ENCODE measurements around the gene EPHX1. TPM values are rescaled to one million over a fixed set of nuclear protein-coding genes. Genes with fewer than 3 reads are reported as not detected.
"Not testable (repeated sequence)": the region's sequence is repeated elsewhere in the genome, so short reads cannot be mapped to it uniquely, and the experiment has no call there.

Gene EPHX1
- total RNA-seq, 2 donors from 2014 or later, result 1.6 to 2.4 TPM

- H3K9me3 Mint-ChIP-seq, result no peaks in the 10 kb centered on the region
- H3K4me1 Mint-ChIP-seq (ENCODE audit: low read depth in 2 of 2), result no peaks in the 10 kb centered on the region
- ATAC-seq (no peak), DNase-seq (ENCODE audit: low spot score) (no peak)
- no peak overlapping the region for H3K27ac Mint-ChIP-seq
- no peaks in the 10 kb centered on the region for H3K27me3 Mint-ChIP-seq
- no peaks in the 10 kb centered on the region for H3K36me3 Mint-ChIP-seq
- H3K4me3 Mint-ChIP-seq, result no peak overlapping the region
These were observed 24.7 kb downstream of the EPHX1 start for GRCh38 chr1:225834417-225835329.

- no peaks in the 10 kb centered on the region for H3K9me3 Mint-ChIP-seq
- H3K4me3 Mint-ChIP-seq, result no peak overlapping the region
- ATAC-seq (no peak), DNase-seq (ENCODE audit: low spot score) (no peak)
- H3K27ac Mint-ChIP-seq, result no peak overlapping the region
- no peaks in the 10 kb centered on the region for H3K27me3 Mint-ChIP-seq
- no peaks in the 10 kb centered on the region for H3K4me1 Mint-ChIP-seq (ENCODE audit: low read depth in 2 of 2)
- H3K36me3 Mint-ChIP-seq, result no peaks in the 10 kb centered on the region
These were observed 25.9 kb downstream of the EPHX1 start for GRCh38 chr1:225835856-225836255.

- not testable (repeated sequence) for H3K27me3 Mint-ChIP-seq; H3K27ac Mint-ChIP-seq; H3K4me3 Mint-ChIP-seq; H3K9me3 Mint-ChIP-seq; DNase-seq (ENCODE audit: low spot score); ATAC-seq; H3K36me3 Mint-ChIP-seq; H3K4me1 Mint-ChIP-seq (ENCODE audit: low read depth in 2 of 2)
These were observed 26.4 kb downstream of the EPHX1 start for GRCh38 chr1:225836296-225836695.

- DNase-seq (ENCODE audit: low spot score) (no peak), ATAC-seq (peak in 1 of 2 donors; percentile 24)
- no peak overlapping the region for H3K4me3 Mint-ChIP-seq
- no peaks in the 10 kb centered on the region for H3K9me3 Mint-ChIP-seq
- H3K27me3 Mint-ChIP-seq, result no peaks in the 10 kb centered on the region
- H3K27ac Mint-ChIP-seq, result no peak overlapping the region
- no peaks in the 10 kb centered on the region for H3K4me1 Mint-ChIP-seq (ENCODE audit: low read depth in 2 of 2)
- no peaks in the 10 kb centered on the region for H3K36me3 Mint-ChIP-seq
These were observed 28.9 kb downstream of the EPHX1 start for GRCh38 chr1:225838793-225839192.

GRCh38 chr1:225840223-225840610, 30.3 kb downstream of the EPHX1 start:
- Mint-ChIP-seq H3K36me3 (no peaks in the 10 kb centered on the region), H3K4me1 (ENCODE audit: low read depth in 2 of 2) (no peaks in the 10 kb centered on the region), H3K4me3 (no peak overlapping the region), H3K27ac (no peak overlapping the region), H3K9me3 (no peaks in the 10 kb centered on the region), H3K27me3 (no peaks in the 10 kb centered on the region)
- DNase-seq (ENCODE audit: low spot score) (no peak), ATAC-seq (no peak)

- ATAC-seq (no peak), DNase-seq (ENCODE audit: low spot score) (no peak)
- no peak overlapping the region for H3K27ac Mint-ChIP-seq
- H3K36me3 Mint-ChIP-seq, result no peaks in the 10 kb centered on the region
- H3K9me3 Mint-ChIP-seq, result no peaks in the 10 kb centered on the region
- no peaks in the 10 kb centered on the region for H3K4me1 Mint-ChIP-seq (ENCODE audit: low read depth in 2 of 2)
- H3K4me3 Mint-ChIP-seq, result no peak overlapping the region
- H3K27me3 Mint-ChIP-seq, result no peaks in the 10 kb centered on the region
These were observed 30.8 kb downstream of the EPHX1 start for GRCh38 chr1:225840713-225841112.

GRCh38 chr1:225842074-225842473, 32.1 kb downstream of the EPHX1 start:
- H3K36me3 Mint-ChIP-seq, result no peaks in the 10 kb centered on the region
- H3K27me3 Mint-ChIP-seq, result no peaks in the 10 kb centered on the region
- no peak overlapping the region for H3K27ac Mint-ChIP-seq
- H3K4me1 Mint-ChIP-seq (ENCODE audit: low read depth in 2 of 2), result peaks cover 0 to 2% of the 10 kb centered on the region in 2 donors
- ATAC-seq, result no peak
- DNase-seq (ENCODE audit: low spot score), result no peak
- H3K4me3 Mint-ChIP-seq, result no peak overlapping the region
- no peaks in the 10 kb centered on the region for H3K9me3 Mint-ChIP-seq

- H3K27ac Mint-ChIP-seq, result no peak overlapping the region
- DNase-seq (ENCODE audit: low spot score) (no peak), ATAC-seq (no peak)
- H3K4me1 Mint-ChIP-seq (ENCODE audit: low read depth in 2 of 2), result peaks cover 1 to 4% of the 10 kb centered on the region in 2 donors
- no peaks in the 10 kb centered on the region for H3K27me3 Mint-ChIP-seq
- no peaks in the 10 kb centered on the region for H3K36me3 Mint-ChIP-seq
- no peaks in the 10 kb centered on the region for H3K9me3 Mint-ChIP-seq
- no peak overlapping the region for H3K4me3 Mint-ChIP-seq
These were observed 33.0 kb downstream of the EPHX1 start for GRCh38 chr1:225842788-225843425.

- Mint-ChIP-seq H3K27me3 (no peaks in the 10 kb centered on the region), H3K9me3 (no peaks in the 10 kb centered on the region), H3K27ac (no peak overlapping the region), H3K4me1 (ENCODE audit: low read depth in 2 of 2) (peaks cover 6 to 9% of the 10 kb centered on the region in 2 donors), H3K4me3 (no peak overlapping the region), H3K36me3 (no peaks in the 10 kb centered on the region)
- no peak for DNase-seq (ENCODE audit: low spot score)
- ATAC-seq, result no peak
These were observed 33.5 kb downstream of the EPHX1 start for GRCh38 chr1:225843426-225843795.

- Mint-ChIP-seq H3K4me1 (ENCODE audit: low read depth in 2 of 2) (peaks cover 14 to 18% of the 10 kb centered on the region in 2 donors), H3K27me3 (no peaks in the 10 kb centered on the region), H3K9me3 (no peaks in the 10 kb centered on the region), H3K4me3 (no peak overlapping the region), H3K36me3 (no peaks in the 10 kb centered on the region), H3K27ac (no peak overlapping the region)
- no peak for ATAC-seq
- no peak for DNase-seq (ENCODE audit: low spot score)
These were observed 34.5 kb downstream of the EPHX1 start for GRCh38 chr1:225844236-225845061.

- H3K27ac Mint-ChIP-seq, result no peak overlapping the region
- H3K27me3 Mint-ChIP-seq, result no peaks in the 10 kb centered on the region
- H3K4me1 Mint-ChIP-seq (ENCODE audit: low read depth in 2 of 2), result peaks cover 20 to 24% of the 10 kb centered on the region in 2 donors
- H3K36me3 Mint-ChIP-seq, result no peaks in the 10 kb centered on the region
- no peaks in the 10 kb centered on the region for H3K9me3 Mint-ChIP-seq
- H3K4me3 Mint-ChIP-seq, result no peak overlapping the region
- DNase-seq (ENCODE audit: low spot score) (no peak), ATAC-seq (no peak)
These were observed 35.2 kb downstream of the EPHX1 start for GRCh38 chr1:225845097-225845496.

GRCh38 chr1:225845571-225846259, 35.8 kb downstream of the EPHX1 start:
- H3K27ac Mint-ChIP-seq, result no peak overlapping the region
- ATAC-seq, result peak in 1 of 2 donors; percentile 5

More at GRCh38 chr1:225845571-225846259, 35.8 kb downstream of the EPHX1 start:
- Mint-ChIP-seq H3K27me3 (no peaks in the 10 kb centered on the region), H3K9me3 (no peaks in the 10 kb centered on the region), H3K36me3 (no peaks in the 10 kb centered on the region), H3K4me3 (no peak overlapping the region), H3K4me1 (ENCODE audit: low read depth in 2 of 2) (peaks cover 25 to 28% of the 10 kb centered on the region in 2 donors)
- no peak for DNase-seq (ENCODE audit: low spot score)

Data from natural killer cell treated with Interleukin-12 subunit alpha and Interleukin-12 subunit beta and Interleukin-15 and Interleukin-18, amount 100 ng/mL, for 72 hours (primary cell).